Activated CD8-positive, alpha-beta memory T cell treated with anti-CD3 and anti-CD28 coated beads, Interleukin-2, amount 50 U/mL, for 1 hour (primary cell): Measurements from ENCODE around the gene NFASC.

Experiments used
- DNase-seq: peaks from one replicate; pipeline ENCODE4 v3.0.0-alpha.2; 2020; ENCODE audit errors: extremely low read depth

The NFASC gene

GRCh38 chr1:204983136-204983535, 112.5 kb downstream of the NFASC start:
- no peak for DNase-seq

- DNase-seq, result no peak
These were observed 113.2 kb downstream of the NFASC start for GRCh38 chr1:204983881-204984280.

GRCh38 chr1:204984499-204984898, 113.8 kb downstream of the NFASC start:
- DNase-seq, result no peak

- DNase-seq, result no peak
These were observed 115.5 kb downstream of the NFASC start for GRCh38 chr1:204986181-204986580.

GRCh38 chr1:204987689-204988088, 117.0 kb downstream of the NFASC start:
- no peak for DNase-seq

GRCh38 chr1:204988196-204988595, 117.5 kb downstream of the NFASC start:
- DNase-seq, result no peak

GRCh38 chr1:204989266-204990058, 118.8 kb downstream of the NFASC start:
- DNase-seq, result no peak

- DNase-seq, result no peak
These were observed 119.5 kb downstream of the NFASC start for GRCh38 chr1:204990059-204990664.

- no peak for DNase-seq
These were observed 120.2 kb downstream of the NFASC start for GRCh38 chr1:204990721-204991341.

GRCh38 chr1:204991342-204991844, 120.7 kb downstream of the NFASC start:
- DNase-seq, result no peak

- DNase-seq, result no peak
These were observed 121.7 kb downstream of the NFASC start for GRCh38 chr1:204992201-204992997.

GRCh38 chr1:204992998-204993314, 122.3 kb downstream of the NFASC start:
- no peak for DNase-seq

- DNase-seq, result no peak
These were observed 123.6 kb downstream of the NFASC start for GRCh38 chr1:204994086-204994862.

GRCh38 chr1:204996981-204997380, 126.3 kb downstream of the NFASC start:
- DNase-seq, result no peak

GRCh38 chr1:204997591-204998355, 127.1 kb downstream of the NFASC start:
- no peak for DNase-seq

GRCh38 chr1:205001162-205001561, 130.5 kb downstream of the NFASC start:
- no peak for DNase-seq

GRCh38 chr1:205002705-205003104, 132.0 kb downstream of the NFASC start:
- DNase-seq, result no peak

- DNase-seq, result no peak
These were observed 132.9 kb downstream of the NFASC start for GRCh38 chr1:205003358-205004131.

- DNase-seq, result no peak
These were observed 133.7 kb downstream of the NFASC start for GRCh38 chr1:205004351-205004750.

GRCh38 chr1:205008896-205009295, 138.2 kb downstream of the NFASC start:
- DNase-seq, result no peak
